Adrenal gland (tissue), 5 donors: ENCODE data around the gene DENND1C.

Experiments
- CTCF ChIP-seq, 6 experiments: fragments of 450-650 bp in 4 of 6; fragments of 200-600 bp in 2 of 6; sonication (generic) in 1 of 6; IDR thresholded peaks; 1 replicate in 5 of 6; 2 replicates in 1 of 6; pipeline versions ENCODE4 v1.5.1 to v1.8.0; 2016 to 2021; ENCODE audit warnings: antibody characterized with exemption in 6 of 6, mild to moderate bottlenecking in 2 of 6, moderate library complexity in 1 of 6
- POLR2A ChIP-seq, 2 donors: fragments of 450-650 bp; IDR thresholded peaks; one replicate each; pipeline ENCODE4 v1.6.1; 2017; ENCODE audit warnings: antibody characterized with exemption in 2 of 2, mild to moderate bottlenecking in 2 of 2, moderate library complexity in 1 of 2
- donor health status: DM: no; HTN: no; CAD: no.

DNA sequence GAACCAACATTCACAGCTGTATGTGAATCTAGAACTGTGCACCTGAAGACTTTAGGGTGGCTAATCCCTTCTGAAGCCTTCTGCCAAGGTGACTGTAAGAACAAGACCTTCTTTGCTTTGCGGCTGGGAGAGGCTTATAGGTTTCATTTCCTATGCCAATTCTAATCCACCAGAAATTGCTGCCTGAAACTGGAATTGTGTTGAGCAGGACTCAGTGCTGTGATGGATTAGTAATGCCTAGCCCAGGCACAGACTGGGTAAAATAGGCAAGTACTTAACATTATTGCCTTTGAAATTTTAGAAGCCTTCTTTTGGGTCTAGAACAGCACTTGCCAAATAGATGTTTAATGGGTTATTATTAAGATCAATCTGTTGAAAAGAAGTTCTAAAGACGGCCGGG, 33.5 kb downstream of the DENND1C start:
- TF ChIP-seq CTCF (IDR thresholded peaks at IDR 0.05) (no peak), POLR2A (IDR thresholded peaks at IDR 0.05) (no peak)
